Chondrocyte (in vitro differentiated cells): ENCODE measurements around the gene TJP3. TPM values are rescaled to one million over a fixed set of nuclear protein-coding genes. Genes with fewer than 3 reads are reported as not detected.

Source experiments
- DNase-seq: peaks from one replicate; pipeline ENCODE4 v3.0.0; 2021; ENCODE audit warnings: mixed read lengths, low spot score
- H3K27ac Mint-ChIP-seq: one replicate; pipeline ENCODE4 v1.8.0; 2021; ENCODE audit warnings: mild to moderate bottlenecking, moderate library complexity, mixed read lengths; ENCODE audit not compliant: unreplicated experiment
- H3K27me3 Mint-ChIP-seq: 2 replicates; pipeline ENCODE4 v1.8.0; 2021; ENCODE audit warnings: low read depth, mixed read lengths
- H3K36me3 Mint-ChIP-seq: 2 replicates; pipeline ENCODE4 v1.8.0; 2021; ENCODE audit warnings: low read depth, mixed read lengths
- H3K4me1 Mint-ChIP-seq: 2 replicates; pipeline ENCODE4 v1.8.0; 2021; ENCODE audit warnings: low read depth, mild to moderate bottlenecking, mixed read lengths
- H3K4me3 Mint-ChIP-seq: one replicate; pipeline ENCODE4 v1.8.0; 2021; ENCODE audit warnings: mild to moderate bottlenecking, moderate library complexity, mixed read lengths; ENCODE audit not compliant: unreplicated experiment
- H3K9me3 Mint-ChIP-seq: 2 replicates; pipeline ENCODE4 v1.8.0; 2021; ENCODE audit warnings: low read depth, mixed read lengths
- total RNA-seq: library from RNA; stranded (reverse); gene quantifications from 3 replicates; pipeline ENCODE4 v1.2.1, GENCODE V29; 2021
- TF ChIP-seq, protein P1 (sequence below): fragments of 200-600 bp; sonication (generic); IDR thresholded peaks from 2 replicates; pipeline ENCODE4 v1.5.0; 2021; ENCODE audit warnings: antibody characterized with exemption, mild to moderate bottlenecking, moderate library complexity

TJP3 gene
- total RNA-seq, 1 donor from 2014 or later, result not detected

DNA sequence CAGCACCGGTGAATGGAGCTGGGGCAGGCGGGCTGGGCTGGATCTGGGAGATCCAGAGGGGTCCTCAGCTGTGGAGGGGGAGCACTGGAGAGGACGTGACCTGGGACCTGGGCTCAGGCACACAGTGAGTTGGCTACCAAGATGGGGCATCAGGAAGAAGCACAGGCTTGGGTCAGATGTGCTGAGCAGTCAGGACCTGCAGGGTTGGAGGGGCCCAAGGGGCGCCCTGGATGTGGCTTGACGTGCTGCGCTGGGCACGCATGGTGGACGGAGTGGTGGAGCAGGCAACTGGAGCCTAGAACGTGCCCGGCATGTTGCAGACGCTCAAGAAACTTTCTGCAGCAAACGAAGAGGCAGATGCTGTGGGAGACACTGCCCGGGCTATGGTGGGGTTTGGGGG lies 28.6 kb upstream of the TJP3 start:
- H3K4me1 Mint-ChIP-seq, result peaks cover 32% of the 10 kb centered on the region
- H3K36me3 Mint-ChIP-seq, result peaks cover 6% of the 10 kb centered on the region
- H3K27me3 Mint-ChIP-seq, result no peaks in the 10 kb centered on the region
- no peaks in the 10 kb centered on the region for H3K9me3 Mint-ChIP-seq
- no peak overlapping the region for H3K4me3 Mint-ChIP-seq
- DNase-seq, result no peak
- TF ChIP-seq, protein P1, sequence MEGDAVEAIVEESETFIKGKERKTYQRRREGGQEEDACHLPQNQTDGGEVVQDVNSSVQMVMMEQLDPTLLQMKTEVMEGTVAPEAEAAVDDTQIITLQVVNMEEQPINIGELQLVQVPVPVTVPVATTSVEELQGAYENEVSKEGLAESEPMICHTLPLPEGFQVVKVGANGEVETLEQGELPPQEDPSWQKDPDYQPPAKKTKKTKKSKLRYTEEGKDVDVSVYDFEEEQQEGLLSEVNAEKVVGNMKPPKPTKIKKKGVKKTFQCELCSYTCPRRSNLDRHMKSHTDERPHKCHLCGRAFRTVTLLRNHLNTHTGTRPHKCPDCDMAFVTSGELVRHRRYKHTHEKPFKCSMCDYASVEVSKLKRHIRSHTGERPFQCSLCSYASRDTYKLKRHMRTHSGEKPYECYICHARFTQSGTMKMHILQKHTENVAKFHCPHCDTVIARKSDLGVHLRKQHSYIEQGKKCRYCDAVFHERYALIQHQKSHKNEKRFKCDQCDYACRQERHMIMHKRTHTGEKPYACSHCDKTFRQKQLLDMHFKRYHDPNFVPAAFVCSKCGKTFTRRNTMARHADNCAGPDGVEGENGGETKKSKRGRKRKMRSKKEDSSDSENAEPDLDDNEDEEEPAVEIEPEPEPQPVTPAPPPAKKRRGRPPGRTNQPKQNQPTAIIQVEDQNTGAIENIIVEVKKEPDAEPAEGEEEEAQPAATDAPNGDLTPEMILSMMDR, result no peak
- H3K27ac Mint-ChIP-seq, result no peak overlapping the region

DNA sequence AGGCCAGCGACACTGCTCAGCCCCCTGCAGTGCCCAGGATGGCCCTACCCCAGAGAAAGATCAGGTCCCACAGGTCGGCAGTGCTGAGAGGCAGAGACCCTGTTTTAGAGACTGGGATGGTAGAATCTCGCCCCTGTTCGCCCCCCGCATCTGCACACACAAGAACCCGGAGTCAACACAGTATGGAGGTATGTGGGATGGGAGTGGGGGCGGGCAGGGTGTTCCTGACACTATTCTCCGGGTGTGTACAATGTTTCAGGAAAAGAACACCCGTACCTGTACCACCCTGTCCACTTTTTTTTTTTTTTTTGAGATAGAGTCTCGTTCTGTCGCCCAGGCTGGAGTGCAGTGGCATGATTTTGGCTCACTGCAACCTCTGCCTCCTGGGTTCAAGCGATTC lies 27.2 kb upstream of the TJP3 start:
- Mint-ChIP-seq H3K27ac (no peak overlapping the region), H3K9me3 (no peaks in the 10 kb centered on the region), H3K4me1 (peaks cover 42% of the 10 kb centered on the region), H3K27me3 (no peaks in the 10 kb centered on the region), H3K4me3 (no peak overlapping the region), H3K36me3 (peaks cover 6% of the 10 kb centered on the region)
- TF ChIP-seq, protein P1, result no peak
- no peak for DNase-seq

DNA sequence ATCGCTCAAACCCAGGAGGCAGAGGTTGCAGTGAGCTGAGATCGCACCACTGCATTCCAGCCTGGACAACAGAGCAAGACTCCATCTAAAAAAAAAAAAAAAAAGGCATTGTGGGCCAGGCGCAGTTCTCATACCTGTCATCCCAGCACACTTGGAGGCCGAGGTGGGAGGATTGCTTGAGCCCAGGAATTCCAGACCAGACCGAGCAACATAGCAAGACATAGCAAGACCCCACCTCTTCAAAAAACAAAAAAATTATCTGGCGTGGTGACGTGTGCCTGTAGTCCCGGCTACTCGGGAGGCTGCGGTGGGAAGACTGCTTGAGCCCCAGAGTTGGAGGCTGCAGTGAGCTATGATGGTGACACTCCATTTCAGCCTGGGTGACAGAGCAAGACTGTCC lies 25.9 kb upstream of the TJP3 start:
- Mint-ChIP-seq H3K4me3 (no peak overlapping the region), H3K27ac (peak overlapping the region; percentile 98)

DNA sequence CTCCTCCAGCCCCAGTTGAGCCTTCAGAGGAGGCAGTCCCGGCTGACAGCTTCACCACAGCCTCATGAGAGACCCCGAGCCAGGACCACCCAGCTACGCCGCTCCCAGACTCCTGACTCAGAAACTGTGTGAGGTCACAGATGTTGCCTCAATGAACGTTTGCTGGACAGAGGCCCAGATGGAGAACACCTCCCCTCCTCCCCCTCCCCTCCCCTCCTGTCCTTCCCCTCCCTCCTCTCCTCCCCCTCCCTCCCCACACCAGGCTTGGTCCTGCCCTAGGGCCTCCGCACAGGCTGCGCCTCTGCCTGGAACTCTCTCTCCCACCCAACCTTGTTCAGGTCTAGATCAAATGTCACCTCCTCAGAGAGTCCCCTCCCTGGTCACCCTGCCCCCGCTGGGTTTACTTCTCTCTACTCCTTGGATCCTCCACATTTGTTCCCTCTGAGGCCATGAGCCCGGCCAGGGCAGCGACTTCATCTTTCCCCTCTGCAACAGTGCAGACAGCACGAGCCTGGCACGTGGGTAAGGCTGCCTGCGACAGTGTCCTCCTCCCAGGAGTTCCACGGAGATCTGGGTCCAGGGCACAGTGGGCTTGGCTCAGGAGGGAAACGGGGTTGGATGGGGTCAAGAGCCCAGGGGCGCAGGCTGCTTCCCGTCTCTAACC lies 25.3 kb upstream of the TJP3 start:
- peak; percentile 75 for DNase-seq
- Mint-ChIP-seq H3K9me3 (no peaks in the 10 kb centered on the region), H3K36me3 (peaks cover 6% of the 10 kb centered on the region), H3K4me3 (peak overlapping the region; percentile 2), H3K27me3 (no peaks in the 10 kb centered on the region), H3K27ac (peak overlapping the region; percentile 98), H3K4me1 (peaks cover 43% of the 10 kb centered on the region)
- TF ChIP-seq, protein P1, result no peak

More for the DNA sequence above, 25.9 kb upstream of the TJP3 start:
- TF ChIP-seq, protein P1, result no peak
- peaks cover 6% of the 10 kb centered on the region for H3K36me3 Mint-ChIP-seq
- peaks cover 43% of the 10 kb centered on the region for H3K4me1 Mint-ChIP-seq
- H3K9me3 Mint-ChIP-seq, result no peaks in the 10 kb centered on the region
- no peaks in the 10 kb centered on the region for H3K27me3 Mint-ChIP-seq
- DNase-seq, result no peak

DNA sequence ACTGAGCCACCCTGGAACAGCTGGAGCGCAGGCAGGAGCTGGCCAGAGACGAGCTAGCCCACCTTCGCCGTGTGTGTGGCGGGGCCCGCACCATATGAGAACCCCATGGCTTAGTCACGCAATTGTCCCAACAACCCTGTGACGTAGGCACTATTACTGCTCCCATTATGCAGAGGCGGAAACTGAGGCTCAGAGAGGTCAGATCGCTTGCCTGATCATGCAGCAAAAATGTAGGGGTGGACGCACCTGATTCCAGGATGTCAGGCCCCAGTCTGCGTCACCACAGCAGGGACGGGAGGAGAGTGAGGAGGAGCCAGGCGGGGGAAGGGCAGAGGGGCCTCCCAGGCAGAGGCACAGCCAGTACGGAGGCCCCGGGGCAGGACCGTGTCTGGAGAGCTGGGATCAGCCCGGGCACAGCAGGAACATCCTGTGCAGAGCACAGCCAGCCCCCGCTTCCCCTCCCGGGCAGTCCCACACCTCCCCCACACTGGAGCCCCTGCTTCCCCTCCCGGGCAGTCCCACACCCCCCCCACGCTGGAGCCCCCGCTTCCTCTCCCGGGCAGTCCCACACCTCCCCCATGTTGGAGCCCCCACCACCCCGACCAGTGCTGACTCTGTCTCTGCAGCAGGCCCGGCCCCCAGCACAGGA lies 24.7 kb upstream of the TJP3 start:
- Mint-ChIP-seq H3K27me3 (no peaks in the 10 kb centered on the region), H3K4me1 (peaks cover 45% of the 10 kb centered on the region), H3K36me3 (peaks cover 6% of the 10 kb centered on the region), H3K27ac (peak overlapping the region; percentile 98), H3K4me3 (no peak overlapping the region), H3K9me3 (no peaks in the 10 kb centered on the region)
- DNase-seq, result peak; percentile 96
- TF ChIP-seq, protein P1, result no peak
